HG03135 (cell line): ENCODE results near the gene SZT2.
"Not testable (repeated sequence)": the region's sequence is repeated elsewhere in the genome, so short reads cannot be mapped to it uniquely, and the experiment has no call there.

Experiments used
- ATAC-seq: cut with Tn5 transposase; IDR thresholded peaks from one replicate; pipeline ENCODE4 v1.9.1; 2021; ENCODE audit warnings: mild to moderate bottlenecking, moderate library complexity; ENCODE audit not compliant: unreplicated experiment

SZT2 gene

GRCh38 chr1:43452789-43453441 lies 63.2 kb downstream of the SZT2 start:
- no peak for ATAC-seq

GRCh38 chr1:43453442-43454269 lies 64.0 kb downstream of the SZT2 start, which contains the start of gene HYI:
HYI (minus strand) TSS chr1:43453931; CDS start chr1:43453793, 138 bp downstream.
- no peak for ATAC-seq

- ATAC-seq: peak; percentile 62
These were observed 64.7 kb downstream of the SZT2 start for GRCh38 chr1:43454270-43455011.

- no peak for ATAC-seq
These were observed 65.7 kb downstream of the SZT2 start for GRCh38 chr1:43455213-43455889.

- ATAC-seq: not testable (repeated sequence)
These were observed 68.7 kb downstream of the SZT2 start for GRCh38 chr1:43458379-43458778.

- ATAC-seq: no peak
These were observed 71.4 kb downstream of the SZT2 start for GRCh38 chr1:43460988-43461693.

GRCh38 chr1:43463479-43463878 lies 73.8 kb downstream of the SZT2 start:
- no peak for ATAC-seq

GRCh38 chr1:43464681-43465504 lies 75.2 kb downstream of the SZT2 start:
- ATAC-seq: no peak

GRCh38 chr1:43465505-43466067 lies 75.9 kb downstream of the SZT2 start:
- ATAC-seq: no peak

- ATAC-seq: no peak
These were observed 76.7 kb downstream of the SZT2 start for GRCh38 chr1:43466403-43466802.

GRCh38 chr1:43468414-43468813 lies 78.7 kb downstream of the SZT2 start:
- ATAC-seq: no peak

- ATAC-seq: no peak
These were observed 80.2 kb downstream of the SZT2 start for GRCh38 chr1:43469932-43470331.

- no peak for ATAC-seq
These were observed 82.4 kb downstream of the SZT2 start for GRCh38 chr1:43472087-43472462.

GRCh38 chr1:43472463-43473151 lies 82.9 kb downstream of the SZT2 start:
- ATAC-seq: not testable (repeated sequence)

- no peak for ATAC-seq
These were observed 83.8 kb downstream of the SZT2 start for GRCh38 chr1:43473463-43473862.

GRCh38 chr1:43475611-43476401 lies 86.1 kb downstream of the SZT2 start:
- ATAC-seq: not testable (repeated sequence)

- no peak for ATAC-seq
These were observed 88.0 kb downstream of the SZT2 start for GRCh38 chr1:43477716-43478115.

GRCh38 chr1:43479414-43479813 lies 89.7 kb downstream of the SZT2 start:
- ATAC-seq: no peak
